Endothelial cell of umbilical vein (primary cell): ENCODE measurements around the gene CGAS. TPM values are rescaled to one million over a fixed set of nuclear protein-coding genes. Genes with fewer than 3 reads are reported as not detected.

Experiments used
- BruUV-seq: library from RNA; stranded (reverse); fragments of 400-500 nt; replicated peaks from 2 replicates; lab custom pipeline; 2021; lab: Mats Ljungman, UMichigan
- CTCF ChIA-PET: fragments of 300-600, 350-600 bp; sonication (Branson Sonifier 250); formaldehyde crosslinking; loops from one replicate; lab custom pipeline; 2021; ENCODE audit warnings: antibody characterized with exemption, inconsistent platforms; lab: Charles Lee
- POLR2A ChIA-PET: fragments of 300-600, 350-600 bp; sonication (Branson Sonifier 250); formaldehyde crosslinking; loops from one replicate; lab custom pipeline; 2021; ENCODE audit warnings: antibody characterized with exemption, inconsistent platforms; lab: Charles Lee
- DNase-seq: peaks from one replicate; pipeline ENCODE4 v3.0.0-alpha.2; 2011; ENCODE audit warnings: low read depth, low spot score
- FAIRE-seq: peaks from 2 replicates; lab custom pipeline; 2011; peaks lifted over from hg19 to GRCh38; lab: Jason Lieb, UNC
- H2AFZ ChIP-seq: 2 replicates; pipeline ENCODE4 v1.6.0; 2012; ENCODE audit warnings: low read depth, low read length, control low read depth, inconsistent platforms
- H3K27ac ChIP-seq: 2 replicates; pipeline ENCODE4 v1.5.1; 2011; ENCODE audit warnings: low read depth, mild to moderate bottlenecking, control low read depth, low read length, moderate library complexity; ENCODE audit not compliant: insufficient read depth
- H3K27me3 ChIP-seq, 2 experiments: 2 replicates each; pipeline versions ENCODE4 v1.6.0 to v1.6.1; 2011; ENCODE audit warnings: low read length in 2 of 2, mixed read lengths in 1 of 2; ENCODE audit not compliant: control insufficient read depth in 2 of 2, insufficient read depth in 2 of 2
- H3K36me3 ChIP-seq, 2 experiments: 2 replicates in 1 of 2; 3 replicates in 1 of 2; pipeline ENCODE4 v1.5.1; 2011; ENCODE audit warnings: low read length in 2 of 2, mild to moderate bottlenecking in 1 of 2, moderate library complexity in 1 of 2; ENCODE audit not compliant: control insufficient read depth in 2 of 2, insufficient read depth in 2 of 2; ENCODE audit errors: extremely low read depth in 1 of 2
- H3K4me1 ChIP-seq: 3 replicates; pipeline ENCODE4 v1.5.1; 2011; ENCODE audit warnings: mild to moderate bottlenecking, low read length; ENCODE audit not compliant: control insufficient read depth, insufficient read depth; ENCODE audit errors: extremely low read depth
- H3K4me2 ChIP-seq: 2 replicates; pipeline ENCODE4 v1.6.1; 2011; ENCODE audit warnings: low read length, control low read depth, mixed read lengths; ENCODE audit not compliant: insufficient read depth
- H3K4me3 ChIP-seq, 3 experiments: fragments of 200-600 bp in 1 of 3; sonication (generic), shearing (Covaris generic) in 1 of 3; replicated peaks in 1 of 3; 2 replicates each; pipeline ENCODE4 v1.5.1; 2011 to 2016; ENCODE audit warnings: control low read depth in 3 of 3, low read length in 3 of 3, mild to moderate bottlenecking in 2 of 3, inconsistent platforms in 1 of 3, low read depth in 1 of 3, moderate library complexity in 1 of 3; ENCODE audit not compliant: insufficient read depth in 1 of 3
- H3K79me2 ChIP-seq: 2 replicates; pipeline ENCODE4 v1.6.0; 2012; ENCODE audit warnings: low read length, inconsistent platforms; ENCODE audit not compliant: control insufficient read depth, insufficient read depth
- H3K9ac ChIP-seq: replicated peaks from 2 replicates; pipeline ENCODE3; 2011; ENCODE audit warnings: low read length, control low read depth; ENCODE audit not compliant: insufficient read depth; ENCODE audit errors: extremely low read depth
- H3K9me1 ChIP-seq: replicated peaks from 3 replicates; pipeline ENCODE4 v1.6.0; 2011; ENCODE audit warnings: mild to moderate bottlenecking, low read length; ENCODE audit not compliant: control insufficient read depth, insufficient read depth; ENCODE audit errors: extremely low read depth
- H3K9me3 ChIP-seq: replicated peaks from 2 replicates; pipeline ENCODE4 v1.5.1; 2012; ENCODE audit warnings: low read length, inconsistent platforms; ENCODE audit not compliant: control insufficient read depth, insufficient read depth
- H4K20me1 ChIP-seq: replicated peaks from 2 replicates; pipeline ENCODE3; 2011; ENCODE audit warnings: mild to moderate bottlenecking, low read length; ENCODE audit not compliant: control insufficient read depth, insufficient read depth; ENCODE audit errors: extremely low read depth
- CTCF ChIP-seq, 2 donors: IDR thresholded peaks; 1 replicate in 1 of 2; 2 replicates in 1 of 2; pipeline ENCODE4 v1.5.1; 2011; ENCODE audit warnings: low read length in 2 of 2, mild to moderate bottlenecking in 2 of 2, moderate library complexity in 2 of 2, control low read depth in 1 of 2, inconsistent platforms in 1 of 2, low read depth in 1 of 2; ENCODE audit not compliant: insufficient read depth in 1 of 2; ENCODE audit errors: extremely low read depth in 1 of 2
- EZH2 ChIP-seq: IDR thresholded peaks from 2 replicates; pipeline ENCODE4 v1.6.1; 2012; ENCODE audit warnings: borderline replicate concordance, low read depth, mild to moderate bottlenecking, moderate library complexity, low read length, inconsistent platforms; ENCODE audit not compliant: severe bottlenecking
- FOS ChIP-seq: IDR thresholded peaks from 2 replicates; pipeline ENCODE4 v1.6.1; 2011; ENCODE audit warnings: mild to moderate bottlenecking, low read length, moderate library complexity, borderline replicate concordance; ENCODE audit not compliant: insufficient read depth
- GATA2 ChIP-seq: IDR thresholded peaks from 2 replicates; pipeline ENCODE4 v1.7.0; 2011; ENCODE audit warnings: low read depth, mild to moderate bottlenecking, moderate library complexity, mixed read lengths, low read length; ENCODE audit not compliant: insufficient read length, insufficient read depth
- JUN ChIP-seq: IDR thresholded peaks from 2 replicates; pipeline ENCODE4 v1.6.1; 2011; ENCODE audit warnings: borderline replicate concordance, low read depth; ENCODE audit not compliant: insufficient read length, insufficient read depth
- MAX ChIP-seq: IDR thresholded peaks from 2 replicates; pipeline ENCODE4 v1.6.1; 2011; ENCODE audit not compliant: insufficient read depth, insufficient read length
- MYC ChIP-seq: IDR thresholded peaks from one replicate; pipeline ENCODE4 v1.6.1; 2011; ENCODE audit warnings: mild to moderate bottlenecking, low read depth, low read length
- POLR2AphosphoS5 ChIP-seq: IDR thresholded peaks from 2 replicates; pipeline ENCODE4 v1.6.1; 2012; ENCODE audit warnings: low read depth, mild to moderate bottlenecking, control low read depth, low read length, moderate library complexity; ENCODE audit not compliant: insufficient read depth
- dilution Hi-C: fragments of 300-500 bp; cut with MboI; formaldehyde crosslinking; loops from one replicate; pipeline ENCODE4 v1.15.0; 2019; ENCODE audit warnings: low sequenced_read_pairs; ENCODE audit not compliant: extremely low pct_ligation_motif_present
- intact Hi-C: fragments of 100-400 bp; cut with micrococcal nuclease; formaldehyde crosslinking; loops from one replicate; pipeline ENCODE4 v1.10.0; 2022
- polyA plus RNA-seq, 4 experiments: library from polyadenylated mRNA; depleted of rRNA in 3 of 4; stranded (reverse) in 3 of 4; unstranded in 1 of 4; fragments of >200 nt; gene quantifications; 2 replicates each; pipeline versions ENCODE4 v1.2.1 to v1.2.3, GENCODE V29; 2011 to 2012; ENCODE audit warnings: missing spikeins in 1 of 4
- total RNA-seq: library from RNA; stranded (reverse); gene quantifications from 2 replicates; pipeline ENCODE4 v1.2.3, GENCODE V29; 2021

CGAS gene
- total and polyA plus RNA-seq, 2 donors (not counting 3 experiments of a cell fraction or from before 2014, with no cell fraction given): 1.9 to 7.4 TPM

GRCh38 chr6:73487473-73487872 is 35.4 kb upstream of the CGAS start:
- no peak overlapping the region for H2AFZ ChIP-seq
- POLR2A ChIA-PET: no interaction called here
- DNase-seq (no peak), FAIRE-seq (no peak)
- H3K9ac ChIP-seq: no peak overlapping the region
- no peaks in the 10 kb centered on the region for H3K27me3 ChIP-seq
- dilution Hi-C loops: no loop called here
- no peak overlapping the region for H3K4me3 ChIP-seq
- CTCF ChIA-PET: interaction anchor here (1.0 kb wide), 1 partner anchor 15 kb away, joined by 3 read pairs; no protein-coding TSS in a partner anchor
- peaks cover 6 to 7% of the 10 kb centered on the region in 2 experiments for H3K36me3 ChIP-seq
- no peaks in the 10 kb centered on the region for H3K4me1 ChIP-seq
- H3K27ac ChIP-seq: no peak overlapping the region
- no peaks in the 10 kb centered on the region for H3K9me3 ChIP-seq
- no peak overlapping the region for H3K4me2 ChIP-seq
- BruUV-seq: no TSS peak
- H3K9me1 ChIP-seq: no peaks in the 10 kb centered on the region
- no peaks in the 10 kb centered on the region for H4K20me1 ChIP-seq
- no peak for TF ChIP-seq GATA2
- TF ChIP-seq MAX: no peak
- TF ChIP-seq FOS: no peak
- no peak for TF ChIP-seq JUN
- no peak for TF ChIP-seq MYC
- no peak for TF ChIP-seq EZH2
- no peak for TF ChIP-seq CTCF (IDR thresholded peaks at IDR 0.05; ENCODE audit: extremely low read depth in 1 of 2, insufficient read depth in 1 of 2, low read depth in 1 of 2, low read length in 2 of 2)
- TF ChIP-seq POLR2AphosphoS5: no peak
- H3K79me2 ChIP-seq: no peaks in the 10 kb centered on the region
- intact Hi-C loops: no loop called here
